Right ventricle myocardium inferior (tissue), 1 donor: ENCODE data around the gene EMSY. TPM values are rescaled to one million over a fixed set of nuclear protein-coding genes. Genes with fewer than 3 reads are reported as not detected.

ENCODE experiments used
- ATAC-seq: fragments of 200-7000 bp; cut with Tn5 transposase; one replicate; pipeline ENCODE4 v1.9.1; 2020; ENCODE audit warnings: mild to moderate bottlenecking, moderate library complexity
- DNase-seq: peaks from one replicate; pipeline ENCODE4 v3.0.0; 2021; ENCODE audit errors: missing footprints
- intact Hi-C: fragments of 100-400 bp; cut with DNase I; formaldehyde crosslinking; loops from one replicate; pipeline ENCODE4 v1.11.0; 2022
- total RNA-seq: library from RNA; stranded (reverse); fragmentation: NEBNext Ultra II Directional; extraction: Animal tissue kit (Norgen Biotek cat#: 25700); gene quantifications from one replicate; pipeline ENCODE4 v1.2.1, GENCODE V29; 2021
- donor health status: DM: no; HTN: yes; CAD: no; lungs with severe emphysema.

EMSY gene
- total RNA-seq, 1 donor from 2014 or later: 17.9 TPM

- intact Hi-C loops: loop anchor here (5.0 kb wide), 1 partner anchor 72 kb away; the partner anchor contains the start of gene LRRC32
- DNase-seq (no peak), ATAC-seq (no peak)
These were observed 155.4 kb downstream of the EMSY start for GRCh38 chr11:76600124-76600655.

- DNase-seq (peak; percentile 61), ATAC-seq (no peak)
- intact Hi-C loops: loop anchor here (5.0 kb wide), 1 partner anchor 71 kb away; the partner anchor contains the start of gene LRRC32
These were observed 156.5 kb downstream of the EMSY start for GRCh38 chr11:76601272-76601671.

GRCh38 chr11:76601724-76602123 is 156.9 kb downstream of the EMSY start:
- intact Hi-C loops: loop anchor here (5.0 kb wide), 1 partner anchor 71 kb away; the partner anchor contains the start of gene LRRC32
- DNase-seq: no peak
- no peak for ATAC-seq

GRCh38 chr11:76602431-76602861 is 157.6 kb downstream of the EMSY start:
- peak; percentile 64 for ATAC-seq
- intact Hi-C loops: loop anchor here (5.0 kb wide), 1 partner anchor 70 kb away; the partner anchor contains the start of gene LRRC32
- DNase-seq: peak; percentile 82

Other genes with a start within 250 kb of the EMSY start
- gene WNT11, start 238.5 kb upstream of the EMSY start, total RNA-seq: 18.2 TPM
- 19.4 TPM for gene THAP12, start 63.9 kb upstream of the EMSY start, total RNA-seq
- gene GVQW3, start 63.7 kb upstream of the EMSY start, total RNA-seq: 1.9 TPM
- gene LRRC32, start 225.7 kb downstream of the EMSY start, total RNA-seq: 32.5 TPM